Peyer's patch (tissue), 4 donors: Measurements from ENCODE around the gene PLXNA1.

Experiments
- CTCF ChIP-seq, 6 experiments: fragments of 450-650 bp in 4 of 6; fragments of 200-600 bp in 2 of 6; sonication (generic) in 1 of 6; IDR thresholded peaks; one replicate each; pipeline ENCODE4 v1.5.1; 2017 to 2019; ENCODE audit warnings: antibody characterized with exemption in 6 of 6, mild to moderate bottlenecking in 3 of 6, moderate library complexity in 1 of 6
- POLR2A ChIP-seq, 2 donors: fragments of 450-650 bp; IDR thresholded peaks; one replicate each; pipeline ENCODE4 v1.5.1; 2017; ENCODE audit warnings: antibody characterized with exemption in 2 of 2, mild to moderate bottlenecking in 2 of 2, moderate library complexity in 2 of 2

GRCh38 chr3:126939733-126940132, 43.2 kb upstream of the PLXNA1 start:
- TF ChIP-seq CTCF (IDR thresholded peaks at IDR 0.05), result no peak
- TF ChIP-seq POLR2A (IDR thresholded peaks at IDR 0.05), result no peak
